Activated CD8-positive, alpha-beta memory T cell treated with anti-CD3 and anti-CD28 coated beads, Interleukin-2, amount 50 U/mL, for 1 hour (primary cell): Measurements from ENCODE around the gene KRTAP4-3.
"Not testable (repeated sequence)": the region's sequence is repeated elsewhere in the genome, so short reads cannot be mapped to it uniquely, and the experiment has no call there.

Experiments used
- DNase-seq: peaks from one replicate; pipeline ENCODE4 v3.0.0-alpha.2; 2020; ENCODE audit errors: extremely low read depth

Gene KRTAP4-3

DNA sequence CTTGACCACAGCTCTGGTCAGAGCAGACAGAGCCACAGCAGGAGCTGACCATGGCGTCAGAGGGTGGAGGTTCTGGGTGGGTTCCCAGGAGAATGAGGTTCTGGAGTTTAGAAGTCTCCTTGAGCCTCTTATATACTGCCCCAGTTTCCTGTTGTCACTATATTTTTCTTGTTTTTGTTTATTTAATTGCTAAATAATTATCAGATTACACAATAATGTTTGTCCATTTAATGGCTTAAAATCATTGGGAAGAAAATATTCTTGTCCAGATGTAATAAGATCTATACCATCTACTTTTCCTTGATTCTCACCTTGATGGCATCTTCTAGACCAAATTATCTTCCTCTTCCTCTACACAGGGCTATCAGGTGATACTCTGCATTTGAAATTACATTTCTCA lies at the start of gene KRTAP4-3:
Gene KRTAP4-3, minus strand, starts transcription at position 101 of the 400 bp plus-strand sequence. Its CDS starts 49 bp downstream, at position 52.
- no peak for DNase-seq

DNA sequence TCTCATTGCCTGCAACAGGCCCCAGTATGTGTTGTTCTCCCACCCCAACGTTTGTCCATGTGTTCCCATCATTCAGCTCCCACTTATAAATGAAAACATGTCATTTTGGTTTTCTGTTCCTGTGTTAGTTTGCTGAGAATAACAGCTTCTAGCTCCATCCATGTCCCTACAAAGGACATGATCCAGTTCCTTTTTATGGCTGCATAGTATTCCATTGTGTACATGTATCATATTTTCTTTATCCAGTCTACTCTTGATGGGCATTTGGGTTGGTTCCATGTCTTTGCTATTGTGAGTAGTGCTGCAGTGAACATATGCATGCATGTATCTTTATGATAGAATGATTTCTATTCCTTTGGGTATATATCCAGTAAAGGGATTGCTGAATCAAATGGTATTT lies 47.7 kb upstream of the KRTAP4-3 start:
- DNase-seq, result no peak

DNA sequence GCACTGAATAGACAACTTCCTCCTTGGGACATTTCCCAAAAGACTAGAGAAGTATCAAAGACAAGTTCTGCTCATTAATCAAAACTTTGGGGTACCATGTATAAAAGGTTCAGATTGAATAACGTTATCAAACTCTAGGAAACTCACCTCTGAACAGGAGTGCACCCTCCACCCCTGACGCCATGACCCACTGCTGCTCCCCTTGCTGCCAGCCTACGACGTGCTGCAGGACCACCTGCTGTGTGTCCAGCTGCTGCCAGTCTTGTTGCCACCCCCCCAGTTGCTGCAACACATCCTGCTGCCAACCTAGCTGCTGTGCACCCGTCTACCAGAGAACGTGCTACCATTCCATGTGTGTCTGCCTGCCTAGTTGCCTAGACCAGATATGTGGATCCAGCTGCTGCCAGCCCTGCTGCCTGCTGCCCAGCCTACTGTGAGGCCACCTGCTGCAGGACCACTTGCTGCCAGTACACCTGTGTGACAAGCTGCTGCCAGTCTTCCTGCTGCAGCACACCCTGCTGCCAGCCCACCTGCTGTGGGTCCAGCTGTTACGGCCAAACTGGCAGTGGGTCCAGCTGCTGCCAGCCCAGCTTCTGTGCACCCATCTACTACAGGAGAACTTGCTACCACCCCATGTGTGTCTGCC lies 44.6 kb upstream of the KRTAP4-3 start:
- no peak for DNase-seq

DNA sequence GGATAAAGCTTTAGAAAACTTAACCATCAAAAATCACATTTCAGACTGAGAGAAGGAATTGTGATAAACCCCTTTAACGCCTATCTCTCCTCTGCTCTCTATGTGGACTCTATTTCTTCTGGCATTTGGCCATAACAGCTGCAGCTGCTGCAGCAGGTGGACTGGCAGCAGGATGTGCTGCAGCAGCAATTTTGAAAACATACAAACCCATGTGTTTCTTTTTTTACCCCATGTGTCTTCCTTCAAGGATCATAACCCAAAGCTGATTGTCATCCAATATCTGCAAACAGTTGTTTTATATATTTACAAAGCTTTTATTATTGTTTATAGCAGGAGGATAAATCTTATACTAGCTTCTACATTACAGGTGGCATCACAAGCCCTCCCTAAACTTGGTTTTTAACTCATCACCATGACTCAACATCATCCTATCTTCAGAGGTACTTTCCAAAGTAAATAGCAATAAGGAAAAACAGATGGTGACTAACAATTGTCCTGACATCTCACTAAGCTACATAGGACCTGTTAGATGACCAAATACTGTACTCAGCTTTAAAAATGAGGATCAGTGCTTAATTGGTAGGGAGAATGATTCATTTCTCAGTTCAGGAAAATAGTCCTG lies 43.9 kb upstream of the KRTAP4-3 start:
- DNase-seq, result no peak

DNA sequence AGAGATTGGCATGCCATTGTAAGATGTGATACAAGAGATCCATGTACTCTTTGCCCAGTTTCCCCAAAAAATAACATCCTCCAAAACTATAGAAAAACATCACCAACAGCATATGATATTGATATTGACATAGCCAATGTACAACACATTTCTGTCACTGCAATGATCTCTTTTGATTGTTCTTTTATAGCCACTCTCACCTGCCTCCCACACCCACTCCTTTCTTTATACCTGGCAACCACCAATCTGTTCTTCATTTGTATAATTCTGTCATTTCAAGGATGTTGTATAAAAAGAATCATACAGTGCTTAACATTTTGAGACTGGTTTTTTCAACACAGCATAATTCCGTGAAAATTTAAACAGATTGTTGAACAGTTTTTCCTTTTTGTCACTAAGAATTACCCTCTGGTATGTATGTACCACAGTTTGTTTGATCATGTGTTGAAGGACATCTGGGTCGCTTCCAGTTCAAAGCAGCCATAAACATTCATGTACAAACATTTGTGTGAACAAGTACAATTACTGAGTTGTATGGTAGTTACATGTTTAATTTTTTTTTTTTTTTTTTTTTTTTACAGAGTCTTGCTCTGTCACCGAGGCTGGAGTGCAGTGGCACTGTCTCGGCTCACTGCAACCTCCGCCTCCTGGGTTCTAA lies 31.5 kb upstream of the KRTAP4-3 start:
- DNase-seq, result no peak

DNA sequence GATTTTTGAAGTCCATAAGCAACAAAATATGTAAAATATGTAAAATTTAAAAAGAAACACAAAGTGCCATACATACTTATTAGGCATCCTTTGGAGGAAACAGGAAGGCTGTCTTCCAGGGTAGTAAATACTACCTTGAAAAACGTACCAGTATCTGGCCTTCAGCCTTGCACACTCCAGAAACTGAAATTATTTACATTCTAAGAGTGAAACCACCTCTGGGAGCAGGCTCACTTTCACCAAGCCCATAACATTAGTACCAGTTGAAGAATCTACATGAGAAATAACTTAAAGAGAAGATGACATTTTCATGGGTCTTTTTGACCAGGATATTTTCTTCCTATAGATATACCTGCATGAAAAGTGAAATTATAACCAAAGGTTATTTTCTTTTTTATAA lies 28.0 kb upstream of the KRTAP4-3 start:
- no peak for DNase-seq

DNA sequence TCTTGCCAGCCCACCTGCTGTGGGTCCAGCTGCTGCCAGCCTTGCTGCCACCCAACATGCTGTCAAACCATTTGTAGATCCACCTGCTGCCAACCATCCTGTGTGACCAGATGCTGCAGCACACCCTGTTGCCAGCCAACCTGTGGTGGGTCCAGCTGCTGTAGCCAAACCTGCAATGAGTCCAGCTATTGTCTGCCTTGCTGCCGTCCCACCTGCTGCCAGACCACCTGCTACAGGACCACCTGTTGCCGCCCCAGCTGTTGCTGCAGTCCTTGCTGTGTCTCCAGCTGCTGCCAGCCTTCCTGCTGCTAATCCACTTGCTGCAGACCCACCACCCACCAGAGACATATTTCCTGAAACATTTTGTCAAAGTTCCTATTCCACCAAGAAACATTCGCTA lies 22.3 kb upstream of the KRTAP4-3 start:
- DNase-seq, result no peak

DNA sequence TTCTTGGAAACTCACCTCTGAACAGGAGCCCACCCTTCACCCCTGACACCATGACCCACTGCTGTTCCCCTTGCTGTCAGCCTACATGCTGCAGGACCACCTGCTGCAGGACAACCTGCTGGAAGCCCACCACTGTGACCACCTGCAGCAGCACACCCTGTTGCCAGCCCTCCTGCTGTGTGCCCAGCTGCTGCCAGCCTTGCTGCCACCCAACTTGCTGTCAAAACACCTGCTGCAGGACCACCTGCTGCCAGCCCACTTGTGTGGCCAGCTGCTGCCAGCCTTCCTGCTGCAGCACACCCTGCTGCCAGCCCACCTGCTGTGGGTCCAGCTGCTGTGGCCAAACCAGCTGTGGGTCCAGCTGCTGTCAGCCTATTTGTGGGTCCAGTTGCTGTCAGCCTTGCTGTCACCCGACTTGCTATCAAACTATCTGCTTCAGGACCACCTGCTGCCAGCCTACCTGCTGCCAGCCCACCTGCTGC lies 21.9 kb upstream of the KRTAP4-3 start, which contains the start of gene KRTAP9-1:
Gene KRTAP9-1, plus strand, starts transcription at position 51 of the 482 bp plus-strand sequence. Its CDS starts 0 bp downstream, at position 51.
- DNase-seq, result not testable (repeated sequence)

DNA sequence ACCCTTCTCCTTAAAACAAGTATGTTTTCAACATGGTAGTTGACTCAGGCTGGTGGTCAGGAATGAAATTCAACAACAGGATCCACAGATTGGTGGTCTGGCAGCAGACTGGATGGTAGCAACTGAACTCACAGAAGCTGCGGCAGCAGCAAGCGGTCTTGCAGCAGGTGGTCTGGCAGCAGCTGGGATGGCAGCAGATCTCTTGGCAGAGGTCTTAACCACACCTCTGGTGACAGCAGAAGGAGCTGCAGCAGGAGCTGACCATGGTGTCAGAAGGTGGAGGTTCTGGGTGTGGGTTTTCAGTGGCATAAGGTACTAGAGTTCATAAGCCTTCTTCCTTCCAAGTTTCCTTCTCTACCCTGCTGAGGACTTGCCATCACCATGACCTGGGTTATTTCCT lies 18.9 kb upstream of the KRTAP4-3 start:
- no peak for DNase-seq

DNA sequence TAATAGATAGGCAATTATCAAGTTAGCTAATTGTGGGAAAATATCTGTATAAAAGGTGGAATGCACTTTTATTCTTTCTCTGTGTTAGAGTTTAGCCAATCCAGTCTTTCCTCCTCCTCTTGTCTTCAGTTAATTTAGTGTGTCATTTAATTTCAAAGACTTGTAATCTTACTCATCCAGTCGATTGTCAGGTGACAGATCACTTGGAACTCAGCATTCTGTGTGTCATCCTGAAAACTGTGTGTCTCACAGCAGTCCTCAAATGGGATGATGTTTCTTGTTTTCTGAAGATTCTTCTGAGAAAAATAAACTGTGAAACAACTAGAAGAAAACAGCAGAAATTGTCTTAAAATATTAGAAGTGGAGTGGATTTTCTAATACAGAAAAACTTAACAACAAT lies 17.0 kb upstream of the KRTAP4-3 start:
- no peak for DNase-seq

DNA sequence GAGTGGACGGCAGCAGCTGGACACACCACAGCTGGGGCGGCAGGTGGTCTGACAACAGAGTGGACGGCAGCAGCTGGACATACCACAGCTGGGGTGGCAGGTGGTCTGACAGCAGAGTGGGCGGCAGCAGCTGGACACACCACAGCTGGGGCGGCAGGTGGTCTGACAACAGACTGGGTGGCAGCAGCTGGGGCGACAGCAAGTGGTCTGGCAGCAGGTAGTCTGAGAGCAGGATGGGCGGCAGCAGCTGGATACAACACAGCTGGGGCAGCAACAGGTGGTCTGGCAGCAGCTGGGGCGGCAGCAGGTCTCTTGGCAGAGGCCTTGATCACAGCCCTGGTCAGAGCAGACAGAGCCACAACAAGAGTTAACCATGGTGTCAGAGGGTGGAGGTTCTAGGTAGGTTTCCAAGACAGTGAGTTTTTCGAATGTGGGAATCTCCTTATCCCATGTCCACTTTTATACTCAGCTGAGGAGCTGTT lies 16.5 kb upstream of the KRTAP4-3 start, which contains the start of gene KRTAP4-1:
Gene KRTAP4-1, minus strand, starts transcription at position 432 of the 482 bp plus-strand sequence. Its CDS starts 57 bp downstream, at position 375.
- no peak for DNase-seq

DNA sequence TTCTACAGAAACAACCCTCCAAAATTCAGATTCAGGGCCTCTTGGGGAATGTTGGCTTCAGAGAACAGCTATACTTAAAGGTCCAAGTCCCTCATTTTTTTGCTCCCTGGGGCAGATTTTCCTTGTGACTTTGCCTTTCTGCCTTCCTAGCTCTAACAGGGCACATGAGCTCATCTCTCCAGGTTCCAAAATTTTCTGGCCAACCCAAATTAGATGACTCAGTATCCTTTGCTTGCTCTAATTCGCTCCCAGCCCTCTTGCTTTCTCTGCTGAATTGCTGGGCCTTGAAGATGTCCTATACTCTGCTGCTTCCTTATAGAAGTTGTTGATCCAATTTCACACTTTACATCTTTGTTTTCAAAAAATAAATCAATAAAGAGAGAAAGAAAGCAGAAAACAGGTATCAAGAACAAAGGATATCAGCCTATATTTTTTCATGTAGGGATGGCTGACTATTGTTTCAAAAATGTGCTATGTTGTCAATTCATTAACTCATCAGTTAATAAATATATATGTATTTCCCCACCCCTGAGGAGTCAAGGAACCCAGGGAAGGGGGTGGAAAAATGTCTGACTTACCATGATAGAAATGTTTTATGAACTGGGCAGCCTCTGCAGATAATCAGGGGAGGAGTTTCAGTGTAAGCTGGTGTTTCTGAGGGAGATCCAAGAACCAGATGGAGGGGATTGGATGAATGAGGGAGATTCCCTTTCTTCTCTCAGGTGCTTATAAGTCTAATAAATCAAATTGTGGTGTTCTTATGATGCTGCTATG lies 11.0 kb upstream of the KRTAP4-3 start:
- no peak for DNase-seq

DNA sequence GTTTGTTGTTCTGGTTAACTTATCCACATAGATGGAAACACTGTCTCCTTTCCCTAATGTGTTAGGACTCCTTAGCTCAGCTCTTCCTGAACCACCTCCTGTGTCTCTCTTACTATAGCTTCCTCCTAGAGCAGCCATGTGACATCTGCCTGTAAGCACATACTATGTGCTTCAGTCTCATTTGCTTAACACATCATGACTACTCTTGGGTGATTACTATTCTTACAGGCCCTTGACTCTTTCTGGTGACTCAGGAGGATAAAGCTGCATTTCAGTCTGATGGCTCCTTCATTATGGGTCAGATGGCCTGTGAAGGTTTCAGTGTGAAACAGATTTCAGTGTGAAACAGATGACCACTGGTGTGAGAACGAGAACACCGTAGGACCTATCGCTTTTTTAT lies 10.3 kb upstream of the KRTAP4-3 start:
- DNase-seq, result no peak

DNA sequence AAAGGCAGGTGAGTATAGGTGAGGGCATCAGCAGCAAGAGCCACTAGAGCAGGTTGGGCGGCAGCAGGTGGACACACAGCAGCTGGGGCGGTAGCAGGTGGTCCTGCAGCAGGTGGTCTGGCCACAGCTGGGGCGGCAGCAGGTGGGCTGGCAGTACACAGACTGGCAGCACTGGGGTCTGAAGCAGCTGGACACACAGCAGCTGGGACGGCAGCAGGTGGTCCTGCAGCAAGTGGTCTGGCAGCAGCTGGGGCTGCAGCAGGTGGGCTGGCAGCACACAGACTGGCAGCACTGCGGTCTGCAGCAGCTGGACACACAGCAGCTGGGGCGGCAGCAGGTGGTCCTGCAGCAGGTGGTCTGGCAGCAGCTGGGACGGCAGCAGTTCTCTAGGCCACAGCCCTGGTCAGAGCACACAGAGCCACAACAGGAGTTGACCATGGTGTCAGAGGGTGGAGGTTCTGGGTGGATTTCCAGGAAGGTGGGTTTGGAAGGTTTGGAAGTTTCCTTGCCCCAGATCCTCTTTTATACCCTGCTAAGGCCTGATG lies 9.8 kb upstream of the KRTAP4-3 start, which contains the start of gene KRTAP4-2:
Gene KRTAP4-2, minus strand, starts transcription at position 495 of the 545 bp plus-strand sequence. Its CDS starts 57 bp downstream, at position 438.
- DNase-seq, result no peak

DNA sequence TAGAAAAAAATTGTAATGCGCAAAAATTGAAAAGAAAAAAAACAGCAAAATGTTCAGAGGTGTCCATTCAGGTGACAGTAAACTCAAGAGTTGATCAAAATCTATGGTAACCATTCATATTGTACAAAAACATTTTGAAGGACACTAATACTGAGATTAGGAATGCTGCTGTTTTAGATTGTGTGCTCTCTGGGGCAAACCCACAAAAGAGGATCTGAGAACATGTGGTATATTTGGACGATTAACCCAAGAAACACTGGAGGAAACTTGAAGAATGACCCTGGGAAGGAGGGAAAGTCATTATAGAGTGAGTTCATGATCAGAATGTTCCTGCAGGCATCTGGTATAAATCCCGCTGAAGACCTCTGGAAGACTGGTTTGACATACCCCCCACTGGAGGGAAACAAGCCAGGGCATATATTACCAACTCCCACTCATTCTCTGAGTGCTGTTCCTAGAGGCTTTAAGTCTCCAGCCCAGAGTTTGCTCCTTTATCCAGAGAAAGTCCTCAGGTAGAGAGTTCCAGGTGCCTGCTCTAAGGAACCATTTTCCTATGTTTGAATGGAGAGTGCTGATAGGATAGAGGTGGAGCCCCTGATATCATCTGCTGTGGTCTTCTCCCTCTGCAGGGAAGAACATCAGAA lies 8.8 kb upstream of the KRTAP4-3 start:
- DNase-seq, result no peak

DNA sequence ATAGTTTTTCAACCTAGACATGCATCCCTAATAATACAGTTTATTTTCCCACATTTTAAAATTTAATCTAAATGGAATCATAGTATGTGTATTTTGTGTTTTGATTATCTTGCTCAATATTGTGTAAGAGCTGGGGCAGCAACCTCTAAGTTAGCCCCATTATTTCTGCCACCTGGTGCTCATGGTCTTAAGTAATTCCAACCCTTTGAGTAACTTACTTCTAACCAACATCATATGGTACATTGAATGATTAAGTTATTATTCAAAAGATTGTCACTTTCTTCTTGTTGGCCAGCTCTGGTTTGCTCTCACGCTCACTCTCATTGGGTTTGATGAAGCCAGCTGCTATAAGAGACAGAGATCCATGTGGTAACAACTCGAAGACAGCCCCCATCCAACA lies 3.9 kb upstream of the KRTAP4-3 start:
- DNase-seq, result no peak

DNA sequence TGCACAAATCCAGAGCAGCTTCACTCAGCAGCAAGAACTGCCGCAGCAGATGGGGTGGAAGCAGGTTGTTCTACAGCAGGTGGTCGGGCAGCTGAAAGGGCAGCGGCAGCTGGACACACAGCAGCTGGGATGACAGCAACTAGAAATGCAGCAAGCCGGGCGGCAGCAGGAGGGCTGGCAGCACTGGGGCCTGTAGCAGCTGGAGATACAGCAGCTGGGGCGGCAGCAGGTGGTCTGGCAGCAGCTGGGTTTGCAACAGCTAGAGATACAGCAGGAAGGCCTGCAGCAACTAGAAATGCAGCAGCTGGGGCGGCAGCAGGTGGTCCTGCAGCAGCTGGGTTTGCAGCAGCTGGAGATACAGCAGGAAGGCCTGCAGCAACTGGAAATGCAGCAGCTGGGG lies 460 bp downstream of the KRTAP4-3 start:
- no peak for DNase-seq

DNA sequence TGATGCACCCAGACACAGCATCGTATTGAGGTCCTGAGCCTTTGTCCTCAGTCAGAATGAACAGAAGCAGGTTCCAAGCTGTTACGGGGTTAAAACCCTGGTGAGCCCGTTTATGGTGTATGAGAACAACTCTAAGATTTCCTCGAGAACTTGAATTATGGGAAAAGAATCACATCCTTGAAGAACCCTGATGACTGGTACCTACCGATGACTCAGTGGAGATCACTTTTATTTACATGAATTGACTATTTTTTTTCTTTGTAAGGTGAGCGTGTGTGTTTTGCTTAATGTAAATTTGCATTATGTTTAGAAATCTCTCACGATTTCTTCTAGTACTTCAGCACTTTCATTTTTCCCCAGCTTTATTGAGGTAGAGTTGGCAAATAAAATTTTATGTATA lies 4.2 kb downstream of the KRTAP4-3 start:
- DNase-seq, result no peak

DNA sequence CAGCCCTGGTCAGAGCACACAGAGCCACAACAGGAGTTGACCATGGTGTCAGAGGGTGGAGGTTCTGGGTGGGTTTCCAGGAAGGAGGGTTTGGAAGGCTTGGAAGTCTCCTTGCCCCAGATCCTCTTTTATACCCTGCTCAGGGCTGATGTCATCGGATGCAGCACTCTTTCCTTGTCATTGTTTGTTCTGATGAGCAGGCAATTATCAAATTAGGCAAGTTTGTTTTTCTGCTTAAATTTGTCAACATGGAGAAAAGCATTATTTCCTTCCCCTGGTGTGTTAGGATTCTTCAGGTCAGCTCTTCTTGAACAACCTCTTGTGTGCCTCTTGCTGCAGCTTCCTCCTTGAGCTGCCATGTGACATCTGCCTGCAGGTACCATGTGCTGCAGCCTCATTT lies 7.4 kb downstream of the KRTAP4-3 start, which contains the start of gene KRTAP4-4:
Gene KRTAP4-4, minus strand, starts transcription at position 101 of the 400 bp plus-strand sequence. Its CDS starts 57 bp downstream, at position 44.
- no peak for DNase-seq

DNA sequence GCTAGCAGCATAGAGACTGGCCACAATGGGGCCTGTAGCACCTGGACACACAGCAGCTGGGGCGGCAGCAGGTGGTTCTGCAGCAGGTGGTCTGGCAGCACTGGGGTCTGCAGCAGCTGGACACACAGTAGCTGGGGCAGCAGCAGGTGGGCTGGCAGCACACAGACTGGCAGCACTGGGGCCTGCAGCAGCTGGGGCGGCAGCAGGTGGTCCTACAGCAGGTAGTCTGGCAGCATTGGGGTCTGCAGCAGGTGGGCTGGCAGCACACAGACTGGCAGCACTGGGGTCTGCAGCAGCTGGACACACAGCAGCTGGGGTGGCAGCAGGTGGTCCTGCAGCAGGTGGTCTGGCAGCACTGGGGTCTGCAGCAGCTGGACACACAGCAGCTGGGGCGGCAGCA lies 7.8 kb downstream of the KRTAP4-3 start:
- DNase-seq, result not testable (repeated sequence)

DNA sequence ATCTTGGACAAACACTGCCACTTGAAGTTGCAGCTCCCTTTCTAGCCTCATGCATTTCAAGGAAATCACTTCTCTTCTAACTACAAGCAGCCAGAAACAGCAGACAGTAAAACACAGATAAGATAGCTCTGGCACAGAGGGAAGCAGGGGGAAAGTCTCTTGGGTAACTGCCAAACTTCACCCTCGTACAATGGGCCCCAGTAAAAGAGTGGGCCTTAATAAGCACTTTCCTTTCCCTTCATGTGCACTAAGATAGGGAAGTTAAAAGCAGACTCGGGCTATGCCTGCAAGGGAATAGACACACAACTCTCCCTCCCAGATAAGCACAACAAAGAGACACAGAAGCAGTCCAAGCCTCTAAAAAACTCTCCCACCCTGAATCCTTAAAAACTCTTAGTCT lies 14.2 kb downstream of the KRTAP4-3 start:
- DNase-seq, result no peak
